Uterus (tissue), 4 donors: ENCODE data around the gene MCM9. TPM values are rescaled to one million over a fixed set of nuclear protein-coding genes. Genes with fewer than 3 reads are reported as not detected.

Source experiments
- DNase-seq, 2 donors: peaks; one replicate each; pipeline ENCODE4 v3.0.0-alpha.2; 2019 to 2020
- H3K27ac ChIP-seq, 2 donors: fragments of 200-600 bp; sonication (generic); 1 replicate in 1 of 2; 2 replicates in 1 of 2; pipeline ENCODE4 v1.5.1; 2016 to 2018
- H3K27me3 ChIP-seq, 2 donors: fragments of 200-600 bp; sonication (generic); one replicate each; pipeline ENCODE4 v1.5.1; 2018 to 2019; ENCODE audit warnings: control low read depth in 1 of 2
- H3K36me3 ChIP-seq, 2 donors: fragments of 200-600 bp; sonication (generic); one replicate each; pipeline ENCODE4 v1.5.1; 2019; ENCODE audit warnings: control low read depth in 1 of 2
- H3K4me1 ChIP-seq, 2 donors: fragments of 200-600 bp; sonication (generic); one replicate each; pipeline ENCODE4 v1.5.1; 2018 to 2019; ENCODE audit warnings: control low read depth in 1 of 2
- H3K4me3 ChIP-seq, 2 donors: fragments of 200-600 bp; sonication (generic); 1 replicate in 1 of 2; 2 replicates in 1 of 2; pipeline ENCODE4 v1.5.1; 2018 to 2019; ENCODE audit warnings: mild to moderate bottlenecking in 1 of 2
- H3K9me3 ChIP-seq, 2 donors: fragments of 200-600 bp; sonication (generic); one replicate each; pipeline ENCODE4 v1.5.1; 2019; ENCODE audit warnings: control low read depth in 1 of 2
- POLR2A ChIP-seq, 2 donors: fragments of 450-650 bp; IDR thresholded peaks; one replicate each; pipeline ENCODE4 v1.6.1; 2016; ENCODE audit warnings: antibody characterized with exemption in 2 of 2, mild to moderate bottlenecking in 1 of 2, moderate library complexity in 1 of 2
- intact Hi-C: fragments of 100-400 bp; cut with DNase I; formaldehyde crosslinking; loops from one replicate; pipeline ENCODE4 v1.15.1; 2023; ENCODE audit warnings: low total_unique reads
- total RNA-seq, 4 donors: library from RNA; depleted of rRNA in 3 of 4; stranded (reverse); fragments of >200 nt in 3 of 4; gene quantifications; one replicate each; pipeline versions ENCODE4 v1.1.0 to v1.2.4, GENCODE V29; 2014 to 2023
- TF ChIP-seq, protein P1 (sequence below), 4 experiments: fragments of 200-600 bp in 2 of 4; fragments of 450-650 bp in 2 of 4; sonication (generic) in 2 of 4; IDR thresholded peaks; one replicate each; pipeline ENCODE4 v1.5.1; 2016 to 2019; ENCODE audit warnings: antibody characterized with exemption in 4 of 4, mild to moderate bottlenecking in 2 of 4, moderate library complexity in 1 of 4
- donor health status: DM: yes; HTN: yes; CAD: no.

Gene MCM9
- total RNA-seq, 4 donors from 2014 or later: 4.4 to 40.0 (median 24.5) TPM

DNA sequence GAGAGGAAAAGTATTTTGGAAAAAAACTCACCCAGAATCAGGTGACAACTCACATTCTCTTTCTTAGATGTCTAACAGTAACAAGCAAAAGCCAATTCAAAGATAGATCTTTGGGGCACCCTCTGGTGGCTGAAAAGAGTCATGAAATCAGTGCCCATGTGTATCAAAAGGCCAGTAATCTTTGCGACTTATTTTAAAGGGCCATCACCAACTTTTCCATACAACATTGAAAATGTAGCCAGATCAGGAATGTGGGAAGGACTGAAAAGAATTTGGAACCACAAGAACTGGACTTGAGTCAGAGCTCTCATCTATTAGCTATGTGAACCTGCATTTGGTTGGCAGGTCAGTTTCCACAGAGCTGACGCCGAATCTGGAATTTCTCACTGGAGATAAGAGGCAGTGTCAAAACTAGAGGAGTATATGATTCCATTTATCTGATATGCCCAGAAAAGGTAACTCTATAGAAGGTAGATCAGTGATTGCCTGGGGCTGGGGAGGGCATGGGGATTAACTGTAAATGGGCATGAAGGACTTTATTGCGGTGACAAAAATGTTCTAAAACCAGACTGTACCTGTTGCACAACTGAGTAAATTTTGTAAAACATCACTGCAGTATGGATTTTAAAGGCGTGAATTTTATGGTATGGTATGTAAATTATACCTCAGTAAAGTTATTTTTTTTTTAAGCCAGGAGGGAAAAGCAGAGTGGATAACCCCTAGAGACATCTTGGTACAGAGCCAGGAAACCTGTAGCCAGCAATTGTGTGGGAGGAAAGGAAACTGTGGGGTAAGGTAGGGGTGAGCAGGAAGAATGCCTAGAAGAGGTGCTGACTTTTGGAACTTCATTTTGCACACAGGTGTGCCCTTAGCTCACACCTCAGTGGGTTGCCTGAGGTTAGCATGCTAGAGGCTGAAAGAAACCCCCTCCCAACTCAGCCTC is 158.1 kb downstream of the MCM9 start:
- Histone ChIP-seq H3K9me3 (no peaks in the 10 kb centered on the region), H3K4me3 (no peak overlapping the region), H3K27ac (no peak overlapping the region), H3K27me3 (no peaks in the 10 kb centered on the region), H3K4me1 (no peaks in the 10 kb centered on the region), H3K36me3 (no peaks in the 10 kb centered on the region)
- peak; percentile 32 to 54 for DNase-seq
- intact Hi-C loops: no loop called here
- TF ChIP-seq, protein P1, sequence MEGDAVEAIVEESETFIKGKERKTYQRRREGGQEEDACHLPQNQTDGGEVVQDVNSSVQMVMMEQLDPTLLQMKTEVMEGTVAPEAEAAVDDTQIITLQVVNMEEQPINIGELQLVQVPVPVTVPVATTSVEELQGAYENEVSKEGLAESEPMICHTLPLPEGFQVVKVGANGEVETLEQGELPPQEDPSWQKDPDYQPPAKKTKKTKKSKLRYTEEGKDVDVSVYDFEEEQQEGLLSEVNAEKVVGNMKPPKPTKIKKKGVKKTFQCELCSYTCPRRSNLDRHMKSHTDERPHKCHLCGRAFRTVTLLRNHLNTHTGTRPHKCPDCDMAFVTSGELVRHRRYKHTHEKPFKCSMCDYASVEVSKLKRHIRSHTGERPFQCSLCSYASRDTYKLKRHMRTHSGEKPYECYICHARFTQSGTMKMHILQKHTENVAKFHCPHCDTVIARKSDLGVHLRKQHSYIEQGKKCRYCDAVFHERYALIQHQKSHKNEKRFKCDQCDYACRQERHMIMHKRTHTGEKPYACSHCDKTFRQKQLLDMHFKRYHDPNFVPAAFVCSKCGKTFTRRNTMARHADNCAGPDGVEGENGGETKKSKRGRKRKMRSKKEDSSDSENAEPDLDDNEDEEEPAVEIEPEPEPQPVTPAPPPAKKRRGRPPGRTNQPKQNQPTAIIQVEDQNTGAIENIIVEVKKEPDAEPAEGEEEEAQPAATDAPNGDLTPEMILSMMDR (IDR thresholded peaks at IDR 0.05): peak; percentile 59 to 69 (median 65)
- TF ChIP-seq POLR2A (IDR thresholded peaks at IDR 0.05): no peak

DNA sequence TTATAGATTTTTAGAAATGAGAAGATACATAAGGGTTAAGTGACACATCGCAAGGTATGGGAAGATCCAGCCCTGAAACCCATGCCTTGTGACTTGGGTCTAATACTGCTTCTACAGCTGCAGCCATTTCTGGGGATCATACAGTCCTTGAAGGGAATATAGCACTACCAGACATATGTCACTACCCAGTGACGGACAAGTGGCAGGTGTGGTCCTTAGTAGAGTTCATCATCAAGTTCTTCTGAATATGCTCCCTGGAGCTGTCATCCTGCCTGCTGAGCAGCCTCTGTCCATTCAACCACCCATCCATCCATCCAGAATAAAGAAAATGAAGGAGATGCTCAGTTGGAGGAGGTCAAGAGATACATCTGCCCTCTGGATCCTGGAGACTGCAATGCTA is 159.6 kb downstream of the MCM9 start:
- intact Hi-C loops: no loop called here
- no peaks in the 10 kb centered on the region for H3K4me1 ChIP-seq
- no peak overlapping the region for H3K27ac ChIP-seq
- H3K27me3 ChIP-seq: no peaks in the 10 kb centered on the region
- no peaks in the 10 kb centered on the region for H3K36me3 ChIP-seq
- H3K9me3 ChIP-seq: no peaks in the 10 kb centered on the region
- no peak overlapping the region for H3K4me3 ChIP-seq
- TF ChIP-seq, protein P1 (IDR thresholded peaks at IDR 0.05): no peak
- TF ChIP-seq POLR2A (IDR thresholded peaks at IDR 0.05): no peak
- no peak for DNase-seq

DNA sequence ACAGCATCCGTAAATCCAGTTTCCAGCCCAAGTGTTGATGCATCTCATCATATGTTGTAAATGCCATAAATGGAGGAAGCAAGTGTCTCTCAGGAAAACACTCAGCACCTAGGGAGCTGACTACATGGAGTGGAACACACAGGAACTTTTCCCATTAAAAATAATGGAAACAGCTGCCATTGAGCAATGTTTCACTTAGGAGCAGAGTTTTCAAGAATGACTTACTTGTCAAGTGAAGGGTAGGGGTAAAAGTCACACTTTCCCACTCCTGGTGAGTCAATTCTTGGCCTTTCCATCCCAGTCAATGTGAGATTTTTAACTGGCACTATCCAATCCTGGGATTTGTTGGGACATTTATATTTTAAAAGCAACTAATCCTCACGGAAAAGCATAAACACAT is 160.4 kb downstream of the MCM9 start:
- TF ChIP-seq, protein P1 (IDR thresholded peaks at IDR 0.05): no peak
- no peak for TF ChIP-seq POLR2A (IDR thresholded peaks at IDR 0.05)
- no peaks in the 10 kb centered on the region for H3K36me3 ChIP-seq
- no peak overlapping the region for H3K27ac ChIP-seq
- H3K9me3 ChIP-seq: no peaks in the 10 kb centered on the region
- no peak overlapping the region for H3K4me3 ChIP-seq
- DNase-seq: no peak
- intact Hi-C loops: no loop called here
- no peaks in the 10 kb centered on the region for H3K4me1 ChIP-seq
- H3K27me3 ChIP-seq: no peaks in the 10 kb centered on the region

DNA sequence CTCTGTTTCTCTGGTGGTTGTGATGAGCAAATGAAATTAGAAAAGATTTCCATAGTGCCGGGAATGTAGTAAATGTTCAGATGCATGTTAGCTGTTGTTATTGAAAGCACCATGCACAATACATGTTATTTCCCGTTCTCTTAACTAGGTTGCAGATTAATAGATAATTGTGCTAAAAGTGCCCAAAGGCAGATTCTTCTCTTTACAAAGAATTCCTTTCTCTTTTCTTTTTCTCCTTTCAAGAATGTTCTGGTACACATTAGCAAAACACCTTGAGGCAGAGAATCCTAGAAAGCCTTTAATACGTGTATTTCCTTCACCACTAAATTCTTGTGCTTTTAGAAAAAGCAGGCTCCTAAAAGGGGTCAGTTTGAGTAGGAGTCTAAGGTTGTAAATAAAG is 162.1 kb downstream of the MCM9 start:
- intact Hi-C loops: no loop called here
- no peak for DNase-seq
- Histone ChIP-seq H3K27ac (no peak overlapping the region), H3K9me3 (no peaks in the 10 kb centered on the region), H3K27me3 (no peaks in the 10 kb centered on the region), H3K4me3 (no peak overlapping the region), H3K36me3 (no peaks in the 10 kb centered on the region), H3K4me1 (no peaks in the 10 kb centered on the region)
- TF ChIP-seq, protein P1 (IDR thresholded peaks at IDR 0.05): no peak
- no peak for TF ChIP-seq POLR2A (IDR thresholded peaks at IDR 0.05)

DNA sequence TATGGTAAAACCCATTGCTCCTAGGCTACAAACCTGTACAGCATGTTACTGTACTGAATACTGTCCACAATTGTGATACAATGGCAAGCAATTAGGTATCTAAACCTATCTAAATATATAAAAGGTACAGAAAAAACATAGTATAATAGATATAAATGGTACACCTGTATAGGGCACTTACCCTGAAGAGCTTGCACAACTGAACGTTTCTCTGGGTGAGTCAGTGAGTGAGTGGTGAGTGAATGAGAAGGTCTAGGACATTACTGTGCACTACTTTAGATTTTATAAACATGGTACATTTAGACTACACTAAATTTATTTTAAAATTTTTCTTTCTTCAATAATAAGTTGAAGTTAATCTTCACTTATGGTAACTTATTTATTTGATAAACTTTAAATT is 163.7 kb downstream of the MCM9 start:
- Histone ChIP-seq H3K27ac (no peak overlapping the region), H3K4me3 (no peak overlapping the region), H3K9me3 (no peaks in the 10 kb centered on the region), H3K36me3 (no peaks in the 10 kb centered on the region), H3K27me3 (no peaks in the 10 kb centered on the region), H3K4me1 (no peaks in the 10 kb centered on the region)
- DNase-seq: no peak
- TF ChIP-seq, protein P1 (IDR thresholded peaks at IDR 0.05): no peak
- no peak for TF ChIP-seq POLR2A (IDR thresholded peaks at IDR 0.05)
- intact Hi-C loops: no loop called here
